ENCODE results near the gene CCNQ. TPM values are rescaled to one million over a fixed set of nuclear protein-coding genes. Genes with fewer than 3 reads are reported as not detected.

Gene CCNQ
- total and polyA plus RNA-seq, 2 donors (not counting 1 experiment from before 2014, with no cell fraction given), result 31.8 to 66.0 TPM

DNA sequence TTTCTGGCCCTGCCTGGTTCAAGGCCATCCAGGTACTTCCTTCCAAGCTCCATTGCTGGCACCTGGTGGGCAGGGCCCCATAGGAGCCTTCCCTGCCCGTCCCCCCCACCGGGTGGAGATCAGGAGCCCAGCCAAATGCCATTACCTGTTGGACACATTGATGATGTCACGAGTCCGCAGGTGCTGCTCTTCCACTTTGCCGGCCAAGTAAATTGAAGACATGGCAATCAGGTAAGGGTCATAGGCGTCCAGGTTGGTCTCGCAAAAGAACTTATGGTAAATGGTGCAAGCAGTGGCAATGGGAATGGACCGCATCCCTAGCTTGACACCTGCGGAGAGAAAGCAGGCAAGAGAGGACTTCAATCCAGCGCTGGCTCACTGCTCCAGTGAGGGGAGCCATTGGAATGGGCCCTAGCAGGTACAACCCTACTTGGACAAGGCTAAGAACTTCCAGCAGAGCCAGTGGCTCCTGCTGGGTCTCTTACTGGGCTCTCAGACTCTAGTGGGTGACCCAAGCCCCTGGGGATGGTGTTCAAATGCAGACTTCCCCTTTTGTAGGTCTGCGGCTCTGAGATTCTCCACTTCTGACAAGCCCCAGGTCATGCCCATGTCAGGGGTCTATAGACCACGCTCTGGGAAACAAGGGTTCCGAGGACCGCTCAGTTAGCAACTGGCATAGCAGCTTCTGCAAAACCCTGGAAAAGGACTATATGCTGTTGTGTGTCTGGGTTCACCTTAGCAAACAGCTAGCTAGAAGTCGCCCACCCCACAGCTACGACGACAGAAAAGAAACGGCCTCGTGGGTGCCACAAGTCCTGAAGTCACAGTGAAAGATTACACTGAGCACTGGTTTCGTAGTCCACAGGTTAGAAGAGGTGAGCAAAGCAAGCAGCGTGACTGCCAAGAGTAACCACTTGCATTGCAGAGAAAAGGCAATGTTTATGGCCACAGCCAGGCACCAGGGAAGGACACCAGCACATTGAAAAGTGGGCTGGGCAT is 2.8 kb downstream of the CCNQ start:
- peak overlapping the region; percentile 92 for H3K27ac Mint-ChIP-seq
- CTCF ChIA-PET, result no interaction called here
- Histone ChIP-seq H3K4me2 (replicated peaks; ENCODE audit: low read depth, low read length, poor library complexity, severe bottlenecking) (peak overlapping the region; percentile 78), H3K9me3 (ENCODE audit: control extremely low read depth in 1 of 3, control insufficient read depth in 2 of 3, insufficient read depth in 1 of 3, low read length in 2 of 3) (no peaks in the 10 kb centered on the region), H4K20me1 (ENCODE audit: control insufficient read depth, insufficient read depth, low read length, poor library complexity, severe bottlenecking) (peaks cover 20% of the 10 kb centered on the region), H3K9ac (ENCODE audit: low read length) (peak overlapping the region; percentile 19), H3K4me1 (ENCODE audit: control insufficient read depth in 2 of 2, insufficient read depth in 2 of 2, low read length in 2 of 2) (peaks cover 32 to 50% of the 10 kb centered on the region in 2 donors), H3K27ac (ENCODE audit: low read length in 2 of 2) (peak overlapping the region in 1 of 2 donors; percentile 60), H3K36me3 (replicated peaks in 1 of 2; ENCODE audit: control extremely low read depth in 1 of 2, control insufficient read depth in 1 of 2, extremely low read depth in 1 of 2, insufficient read depth in 2 of 2, low read length in 1 of 2) (peaks cover 0 to 26% of the 10 kb centered on the region in 2 experiments), H3K79me2 (ENCODE audit: control insufficient read depth, insufficient read depth, low read length) (peaks cover 40% of the 10 kb centered on the region), H3K27me3 (replicated peaks in 1 of 4; ENCODE audit: control extremely low read depth in 1 of 4, control insufficient read depth in 3 of 4, insufficient read depth in 4 of 4, low read length in 3 of 4) (no peaks in the 10 kb centered on the region), H3K4me3 (ENCODE audit: control extremely low read depth in 1 of 5, extremely low read depth in 1 of 5, insufficient read depth in 1 of 5, low read depth in 2 of 5, low read length in 4 of 5) (peak overlapping the region in 2 of 5 experiments; percentile 21 to 70), H2AFZ (ENCODE audit: insufficient read depth, low read depth, low read length, poor library complexity, severe bottlenecking) (no peak overlapping the region)
- peak overlapping the region; percentile 92 for H3K4me3 Mint-ChIP-seq
- no peaks in the 10 kb centered on the region for H3K9me3 Mint-ChIP-seq (ENCODE audit: insufficient read depth)
- 80% methylated on average over 19 of the region's 21 CpGs for WGBS (ENCODE audit: insufficient coverage)
- no peak for ATAC-seq (ENCODE audit: low read depth)
- no peaks in the 10 kb centered on the region for H3K27me3 Mint-ChIP-seq
- peaks cover 46% of the 10 kb centered on the region for H3K4me1 Mint-ChIP-seq
- peak; percentile 53 for DNase-seq
- intact Hi-C loops (cut with micrococcal nuclease), result loop anchor here (1.0 kb wide), 2 partner anchors 13 to 42 kb away; no protein-coding TSS in a partner anchor
- TF ChIP-seq, protein P1, sequence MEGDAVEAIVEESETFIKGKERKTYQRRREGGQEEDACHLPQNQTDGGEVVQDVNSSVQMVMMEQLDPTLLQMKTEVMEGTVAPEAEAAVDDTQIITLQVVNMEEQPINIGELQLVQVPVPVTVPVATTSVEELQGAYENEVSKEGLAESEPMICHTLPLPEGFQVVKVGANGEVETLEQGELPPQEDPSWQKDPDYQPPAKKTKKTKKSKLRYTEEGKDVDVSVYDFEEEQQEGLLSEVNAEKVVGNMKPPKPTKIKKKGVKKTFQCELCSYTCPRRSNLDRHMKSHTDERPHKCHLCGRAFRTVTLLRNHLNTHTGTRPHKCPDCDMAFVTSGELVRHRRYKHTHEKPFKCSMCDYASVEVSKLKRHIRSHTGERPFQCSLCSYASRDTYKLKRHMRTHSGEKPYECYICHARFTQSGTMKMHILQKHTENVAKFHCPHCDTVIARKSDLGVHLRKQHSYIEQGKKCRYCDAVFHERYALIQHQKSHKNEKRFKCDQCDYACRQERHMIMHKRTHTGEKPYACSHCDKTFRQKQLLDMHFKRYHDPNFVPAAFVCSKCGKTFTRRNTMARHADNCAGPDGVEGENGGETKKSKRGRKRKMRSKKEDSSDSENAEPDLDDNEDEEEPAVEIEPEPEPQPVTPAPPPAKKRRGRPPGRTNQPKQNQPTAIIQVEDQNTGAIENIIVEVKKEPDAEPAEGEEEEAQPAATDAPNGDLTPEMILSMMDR (IDR thresholded peaks at IDR 0.05), result no peak
- no peak for TF ChIP-seq EZH2 (IDR thresholded peaks at IDR 0.05; ENCODE audit: borderline replicate concordance, insufficient read depth, low read depth, low read length, poor library complexity, severe bottlenecking)
- POLR2A ChIA-PET, result no interaction called here

DNA sequence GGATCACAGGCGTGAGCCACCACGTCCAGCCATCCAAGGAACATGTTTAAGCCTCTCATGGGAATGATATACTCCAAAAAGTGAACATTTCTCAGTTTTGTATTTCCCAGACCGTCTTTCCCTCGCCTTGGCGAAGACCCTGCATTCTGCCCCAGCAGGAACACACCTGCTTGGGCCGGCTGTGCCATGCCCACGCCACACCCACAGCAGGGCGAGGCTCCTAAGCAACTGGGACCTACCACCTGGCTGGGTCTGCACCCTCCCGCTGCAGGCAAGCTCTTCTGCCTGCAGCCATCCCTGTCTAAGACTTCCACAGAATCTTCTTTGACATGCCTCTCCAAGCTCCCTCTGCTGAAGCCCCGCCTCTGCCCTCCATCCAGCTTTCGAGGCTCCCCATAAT is 3.6 kb downstream of the CCNQ start:
- no peaks in the 10 kb centered on the region for H3K9me3 Mint-ChIP-seq (ENCODE audit: insufficient read depth)
- CTCF ChIA-PET, result no interaction called here
- peaks cover 53% of the 10 kb centered on the region for H3K4me1 Mint-ChIP-seq

More for the DNA sequence above, 3.6 kb downstream of the CCNQ start:
- Mint-ChIP-seq H3K27ac (no peak overlapping the region), H3K27me3 (no peaks in the 10 kb centered on the region), H3K4me3 (no peak overlapping the region)
- H3K4me2 ChIP-seq (replicated peaks; ENCODE audit: low read depth, low read length, poor library complexity, severe bottlenecking), result peak overlapping the region; percentile 78
- no peak overlapping the region for H3K9ac ChIP-seq (ENCODE audit: low read length)
- DNase-seq (no peak), ATAC-seq (ENCODE audit: low read depth) (no peak)
- no peak for TF ChIP-seq EZH2 (IDR thresholded peaks at IDR 0.05; ENCODE audit: borderline replicate concordance, insufficient read depth, low read depth, low read length, poor library complexity, severe bottlenecking)
- TF ChIP-seq, protein P1 (IDR thresholded peaks at IDR 0.05), result no peak
- WGBS (ENCODE audit: insufficient coverage), result 100% methylated on average over 8 of the region's 11 CpGs
- POLR2A ChIA-PET, result no interaction called here
- H3K79me2 ChIP-seq (ENCODE audit: control insufficient read depth, insufficient read depth, low read length), result peaks cover 40% of the 10 kb centered on the region
- intact Hi-C loops (cut with micrococcal nuclease), result no loop called here
- no peaks in the 10 kb centered on the region for H3K9me3 ChIP-seq (ENCODE audit: control extremely low read depth in 1 of 3, control insufficient read depth in 2 of 3, insufficient read depth in 1 of 3, low read length in 2 of 3)
- peaks cover 27% of the 10 kb centered on the region for H4K20me1 ChIP-seq (ENCODE audit: control insufficient read depth, insufficient read depth, low read length, poor library complexity, severe bottlenecking)
- peaks cover 39 to 55% of the 10 kb centered on the region in 2 donors for H3K4me1 ChIP-seq (ENCODE audit: control insufficient read depth in 2 of 2, insufficient read depth in 2 of 2, low read length in 2 of 2)
- no peak overlapping the region for H3K27ac ChIP-seq (ENCODE audit: low read length in 2 of 2)
- H3K27me3 ChIP-seq (replicated peaks in 1 of 4; ENCODE audit: control extremely low read depth in 1 of 4, control insufficient read depth in 3 of 4, insufficient read depth in 4 of 4, low read length in 3 of 4), result no peaks in the 10 kb centered on the region
- peaks cover 0 to 32% of the 10 kb centered on the region in 2 experiments for H3K36me3 ChIP-seq (replicated peaks in 1 of 2; ENCODE audit: control extremely low read depth in 1 of 2, control insufficient read depth in 1 of 2, extremely low read depth in 1 of 2, insufficient read depth in 2 of 2, low read length in 1 of 2)
- no peak overlapping the region for H2AFZ ChIP-seq (ENCODE audit: insufficient read depth, low read depth, low read length, poor library complexity, severe bottlenecking)
- H3K4me3 ChIP-seq (ENCODE audit: control extremely low read depth in 1 of 5, extremely low read depth in 1 of 5, insufficient read depth in 1 of 5, low read depth in 2 of 5, low read length in 4 of 5), result no peak overlapping the region
